Astrocyte of the cerebellum (primary cell): ENCODE results near the gene CR1L.

Experiments used
- DNase-seq: peaks from one replicate; pipeline ENCODE4 v3.0.0-alpha.2; 2011; ENCODE audit warnings: low read depth
- H3K4me3 ChIP-seq: 2 replicates; pipeline ENCODE4 v1.5.1; 2011; ENCODE audit warnings: mild to moderate bottlenecking, low read depth, low read length, moderate library complexity
- in situ Hi-C: cut with HindIII; loops from 2 replicates; pipeline ENCODE4 v1.10.0; 2017; ENCODE audit warnings: low sequenced_read_pairs
- TF ChIP-seq, protein P1 (sequence below): IDR thresholded peaks from 2 replicates; pipeline ENCODE4 v1.5.1; 2012; ENCODE audit warnings: low read length, low read depth, moderate library complexity, mild to moderate bottlenecking; ENCODE audit errors: missing control alignments

CR1L gene

DNA sequence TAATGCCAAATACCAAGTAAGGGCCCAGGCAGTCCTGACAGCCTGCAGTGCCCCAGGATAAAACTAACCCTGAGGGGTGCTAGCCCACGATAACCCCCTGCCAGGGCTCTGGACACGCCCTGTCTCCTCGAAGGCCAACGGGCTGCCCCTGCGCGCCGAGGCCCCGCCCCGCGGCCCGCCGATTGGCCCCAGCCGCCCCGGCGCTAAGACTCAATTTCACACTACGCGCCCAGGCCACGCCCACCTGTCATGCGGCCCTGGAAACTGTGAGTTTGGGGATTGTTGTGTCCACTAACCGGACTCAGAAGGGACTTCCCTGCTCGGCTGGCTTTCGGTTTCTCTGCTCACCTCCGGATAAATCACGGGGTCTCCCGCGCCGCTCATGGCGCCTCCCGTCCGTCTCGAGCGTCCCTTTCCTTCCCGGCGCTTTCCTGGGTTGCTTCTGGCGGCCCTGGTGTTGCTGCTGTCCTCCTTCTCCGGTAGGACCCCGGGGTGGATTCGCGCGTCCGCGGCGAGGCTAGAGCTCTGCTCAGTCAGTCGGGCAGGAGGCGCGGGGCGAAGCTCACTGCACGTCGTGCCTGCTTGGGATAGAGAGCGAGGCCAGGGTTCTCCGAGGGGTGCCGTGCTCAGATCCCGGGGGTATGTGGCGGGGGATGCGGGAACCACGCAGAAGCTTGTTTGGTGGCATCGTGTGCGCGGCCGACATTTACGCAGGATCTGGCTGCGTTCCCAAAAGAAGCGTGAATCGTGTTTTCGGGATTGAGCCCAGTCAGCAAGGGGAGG lies at the start of gene CR1L:
Gene CR1L (plus strand): TSS at position 282 of the 783 bp plus-strand sequence. CDS start 101 bp downstream, at position 383.
- in situ Hi-C loops: no loop called here
- H3K4me3 ChIP-seq: peak within 1 kb of the TSS; percentile 53
- DNase-seq: peak; percentile 2
- TF ChIP-seq, protein P1, sequence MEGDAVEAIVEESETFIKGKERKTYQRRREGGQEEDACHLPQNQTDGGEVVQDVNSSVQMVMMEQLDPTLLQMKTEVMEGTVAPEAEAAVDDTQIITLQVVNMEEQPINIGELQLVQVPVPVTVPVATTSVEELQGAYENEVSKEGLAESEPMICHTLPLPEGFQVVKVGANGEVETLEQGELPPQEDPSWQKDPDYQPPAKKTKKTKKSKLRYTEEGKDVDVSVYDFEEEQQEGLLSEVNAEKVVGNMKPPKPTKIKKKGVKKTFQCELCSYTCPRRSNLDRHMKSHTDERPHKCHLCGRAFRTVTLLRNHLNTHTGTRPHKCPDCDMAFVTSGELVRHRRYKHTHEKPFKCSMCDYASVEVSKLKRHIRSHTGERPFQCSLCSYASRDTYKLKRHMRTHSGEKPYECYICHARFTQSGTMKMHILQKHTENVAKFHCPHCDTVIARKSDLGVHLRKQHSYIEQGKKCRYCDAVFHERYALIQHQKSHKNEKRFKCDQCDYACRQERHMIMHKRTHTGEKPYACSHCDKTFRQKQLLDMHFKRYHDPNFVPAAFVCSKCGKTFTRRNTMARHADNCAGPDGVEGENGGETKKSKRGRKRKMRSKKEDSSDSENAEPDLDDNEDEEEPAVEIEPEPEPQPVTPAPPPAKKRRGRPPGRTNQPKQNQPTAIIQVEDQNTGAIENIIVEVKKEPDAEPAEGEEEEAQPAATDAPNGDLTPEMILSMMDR: no peak

DNA sequence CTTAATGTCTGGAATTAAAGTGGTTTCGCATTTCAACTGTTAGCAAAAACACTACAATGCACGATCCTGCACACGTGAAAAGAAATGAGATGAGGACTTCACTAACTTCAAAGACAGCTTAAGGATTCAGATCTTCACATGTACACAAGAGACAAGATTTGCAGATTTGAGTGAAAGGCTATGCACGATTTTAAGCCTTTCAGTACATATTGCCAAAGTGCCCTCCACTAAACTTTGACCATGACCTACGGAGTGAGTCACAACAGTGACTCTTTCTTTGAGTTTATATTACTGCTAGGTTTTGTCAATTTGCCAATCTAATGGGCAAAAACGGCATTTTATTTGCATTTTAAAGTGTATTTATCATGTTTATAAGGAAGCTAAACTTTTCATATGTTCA lies 41.2 kb upstream of the CR1L start:
- in situ Hi-C loops: no loop called here
- TF ChIP-seq, protein P1: no peak
- no peak for DNase-seq
- no peak overlapping the region for H3K4me3 ChIP-seq

DNA sequence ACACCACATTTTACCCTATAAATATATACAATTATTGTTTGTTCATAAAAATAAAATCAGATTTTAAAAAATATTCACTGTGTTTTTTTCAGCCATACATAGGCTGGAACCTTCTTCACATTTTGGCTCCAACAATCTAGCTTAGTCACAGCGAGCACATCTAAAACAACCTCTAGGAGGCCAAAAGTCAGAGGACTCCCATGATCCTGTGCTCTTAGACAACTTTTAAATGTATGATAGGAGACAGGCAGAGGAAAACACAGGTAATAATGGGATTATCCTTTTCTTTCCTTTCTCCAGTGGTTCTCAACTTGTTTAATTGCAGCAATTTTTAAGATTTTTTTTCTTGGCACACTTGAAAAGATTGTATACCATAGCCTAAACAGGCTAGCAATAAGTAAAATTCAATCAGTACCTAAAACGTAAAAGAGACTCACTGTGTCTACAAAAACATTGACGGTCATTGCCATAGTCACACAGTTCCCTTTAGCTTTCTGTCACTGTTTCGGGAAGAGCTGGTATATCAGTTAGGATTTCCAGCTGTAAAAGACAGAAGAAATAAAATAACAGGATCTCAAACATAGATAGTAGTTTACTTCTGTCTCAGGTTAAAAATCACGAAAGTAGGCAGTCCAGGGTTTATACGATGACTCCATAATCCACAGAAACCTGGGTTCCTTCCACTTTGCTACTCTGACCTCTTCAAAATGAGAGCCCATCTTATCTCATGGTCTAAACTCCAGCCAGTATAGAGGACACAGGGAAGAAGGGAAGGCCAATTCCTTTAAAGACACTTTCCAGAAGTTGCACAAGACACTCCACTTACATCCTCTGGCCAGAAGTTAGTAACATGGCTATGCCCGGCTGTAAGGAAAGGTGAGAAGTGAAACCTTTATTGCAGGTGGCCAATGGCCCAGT lies 39.2 kb upstream of the CR1L start:
- no peak overlapping the region for H3K4me3 ChIP-seq
- in situ Hi-C loops: no loop called here
- no peak for DNase-seq
- TF ChIP-seq, protein P1: no peak

DNA sequence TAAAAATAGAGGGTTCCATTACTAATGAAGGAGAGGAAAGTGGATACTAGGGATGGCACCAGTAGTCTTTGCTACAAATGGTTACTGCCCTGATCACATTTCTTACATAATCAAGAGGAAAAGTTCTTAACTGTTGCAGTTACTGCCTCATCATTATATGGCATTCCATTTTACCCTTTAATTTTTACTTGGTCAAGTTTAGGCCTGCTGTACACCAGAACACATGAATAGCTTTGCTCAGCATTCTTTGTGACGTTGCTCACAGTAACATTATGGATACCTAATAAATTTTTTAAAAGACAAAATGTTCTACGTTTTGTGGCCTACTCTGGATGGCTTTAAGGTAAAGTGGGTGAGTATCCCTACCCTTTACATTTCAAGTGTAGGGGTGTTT lies 38.6 kb upstream of the CR1L start:
- H3K4me3 ChIP-seq: no peak overlapping the region
- TF ChIP-seq, protein P1: no peak
- DNase-seq: no peak
- in situ Hi-C loops: no loop called here

DNA sequence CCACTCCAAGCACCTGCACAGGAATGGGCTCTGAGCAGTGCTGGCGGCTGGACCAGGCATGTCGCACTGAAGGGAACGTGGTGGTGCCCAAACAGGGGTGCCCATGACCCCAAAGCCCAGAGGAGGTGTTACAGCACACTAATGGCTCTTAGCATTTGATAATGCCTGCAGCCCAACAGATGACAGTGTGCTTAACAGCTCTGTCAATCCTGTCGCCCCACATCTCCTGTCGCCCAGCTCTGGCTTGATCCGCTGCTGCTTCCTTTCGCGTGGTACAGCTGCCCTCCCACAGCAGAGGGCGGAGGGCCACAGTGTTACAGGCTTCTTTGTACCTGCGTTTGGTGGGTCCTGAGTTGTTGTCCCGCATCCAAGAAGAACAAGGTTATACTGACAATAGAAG lies 32.2 kb upstream of the CR1L start:
- no peak for DNase-seq
- in situ Hi-C loops: no loop called here
- H3K4me3 ChIP-seq: no peak overlapping the region
- TF ChIP-seq, protein P1: no peak

DNA sequence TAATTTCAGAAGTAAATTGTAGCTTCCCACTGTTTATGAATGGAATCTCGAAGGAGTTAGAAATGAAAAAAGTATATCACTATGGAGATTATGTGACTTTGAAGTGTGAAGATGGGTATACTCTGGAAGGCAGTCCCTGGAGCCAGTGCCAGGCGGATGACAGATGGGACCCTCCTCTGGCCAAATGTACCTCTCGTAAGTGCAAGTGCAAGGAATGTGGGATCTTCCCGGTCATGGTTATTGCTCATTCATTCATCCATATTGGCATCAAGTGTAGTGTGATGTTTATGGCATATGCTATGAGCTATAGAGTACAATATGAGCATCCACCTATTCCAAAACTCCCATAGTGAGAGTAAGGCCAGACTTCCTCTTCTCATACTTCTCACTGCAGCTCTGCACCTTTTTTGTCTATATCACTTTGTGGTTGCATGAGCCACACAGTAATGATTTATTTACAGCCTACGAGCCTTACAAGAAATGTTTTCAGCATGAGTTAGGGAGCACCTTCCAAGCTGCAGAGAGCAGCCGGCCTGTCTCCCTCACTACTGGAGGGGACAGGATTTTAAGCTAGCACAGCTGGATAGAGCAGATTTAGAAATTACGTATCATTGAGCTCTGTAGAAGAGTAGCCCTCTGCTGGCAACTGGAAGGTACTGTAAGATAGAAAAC lies 24.9 kb upstream of the CR1L start:
- in situ Hi-C loops: no loop called here
- TF ChIP-seq, protein P1: peak; percentile 80
- peak; percentile 8 for DNase-seq
- H3K4me3 ChIP-seq: no peak overlapping the region
